ENCODE results near the gene FAM151A.

FAM151A gene

GRCh38 chr1:54581621-54582035 lies 41.7 kb downstream of the FAM151A start:
- Histone ChIP-seq H2BK15ac (ENCODE audit: low read length) (peak overlapping the region; percentile 95), H2BK120ac (ENCODE audit: low read depth, low read length) (peak overlapping the region; percentile 56), H3K4me2 (ENCODE audit: insufficient read depth, low read length, poor library complexity, severe bottlenecking) (no peak overlapping the region), H3K4ac (ENCODE audit: low read length) (peak overlapping the region; percentile 68), H3K14ac (ENCODE audit: low read length) (peak overlapping the region; percentile 17), H3K23ac (ENCODE audit: low read depth, low read length, poor library complexity) (peak overlapping the region; percentile 40), H3K18ac (ENCODE audit: low read length) (peak overlapping the region; percentile 88), H3K4me3 (ENCODE audit: low read length in 2 of 2) (no peak overlapping the region), H2AFZ (ENCODE audit: low read length) (peak overlapping the region; percentile 36), H2AK5ac (ENCODE audit: low read depth, low read length) (peak overlapping the region; percentile 77), H3K4me1 (ENCODE audit: control insufficient read depth in 2 of 2, insufficient read depth in 1 of 2, low read depth in 1 of 2, low read length in 2 of 2) (peaks cover 11 to 31% of the 10 kb centered on the region in 2 donors), H3K27me3 (ENCODE audit: control insufficient read depth in 3 of 3, insufficient read depth in 3 of 3, low read depth in 1 of 3, low read length in 3 of 3) (no peaks in the 10 kb centered on the region), H3K9me3 (replicated peaks in 1 of 2; ENCODE audit: control insufficient read depth in 2 of 2, insufficient read depth in 1 of 2, low read depth in 1 of 2, low read length in 2 of 2) (peaks cover 0 to 2% of the 10 kb centered on the region in 2 donors), H4K91ac (ENCODE audit: low read depth, low read length, poor library complexity) (peak overlapping the region; percentile 70), H3K36me3 (replicated peaks in 1 of 2; ENCODE audit: control insufficient read depth in 2 of 2, insufficient read depth in 2 of 2, low read length in 2 of 2) (no peaks in the 10 kb centered on the region), H3K9ac (ENCODE audit: low read depth, low read length, poor library complexity) (no peak overlapping the region), H4K8ac (ENCODE audit: low read depth, low read length) (no peak overlapping the region), H3K79me1 (ENCODE audit: low read depth, low read length) (no peaks in the 10 kb centered on the region), H2BK5ac (ENCODE audit: low read length) (peak overlapping the region; percentile 18), H2BK12ac (ENCODE audit: low read length) (peak overlapping the region; percentile 92), H3K27ac (replicated peaks; ENCODE audit: low read length) (no peak overlapping the region)
- WGBS, 2 donors (ENCODE audit: extremely low coverage in 2 of 2, insufficient read length in 2 of 2, insufficient replicate concordance in 1 of 2) = no CpG with 5 or more reads among the region's 5 CpGs
- DNase-seq (ENCODE audit: low spot score) = no peak

DNA sequence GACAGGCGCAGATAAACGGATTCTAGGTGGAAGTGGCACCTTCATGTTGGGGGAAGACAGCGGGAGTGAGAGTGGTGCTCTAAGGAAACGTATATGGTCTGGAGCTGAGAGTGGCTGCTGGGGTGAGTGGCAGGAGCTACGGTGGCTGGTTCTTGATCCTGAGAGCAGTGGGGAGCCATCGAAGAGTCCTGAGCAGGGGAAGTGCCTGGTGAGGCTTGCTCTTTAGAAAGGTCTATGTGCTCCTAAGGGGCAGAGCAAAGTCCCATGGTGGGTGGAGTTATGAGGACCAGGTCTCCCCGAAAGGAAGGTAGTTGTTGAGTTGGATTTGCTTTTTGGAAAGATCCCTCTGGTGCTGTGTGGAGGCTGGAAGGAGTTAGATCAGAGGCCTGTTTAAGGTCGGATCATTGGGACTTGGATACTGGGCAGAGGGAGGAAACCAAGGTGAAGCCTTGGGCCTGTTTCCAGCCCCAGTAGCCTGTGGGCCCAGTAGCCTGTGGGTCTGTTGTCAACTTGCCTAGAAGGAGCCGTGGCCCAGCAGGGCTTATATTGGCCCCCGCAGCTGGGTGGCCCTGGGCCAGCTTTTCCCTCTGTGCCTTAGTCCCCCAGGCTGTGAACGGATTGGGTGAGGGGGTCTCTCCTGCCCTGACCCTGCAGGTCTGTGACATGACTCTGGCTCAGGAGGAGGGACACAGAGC lies 42.3 kb downstream of the FAM151A start:
- no peak overlapping the region for H3K4me3 ChIP-seq (ENCODE audit: low read length in 2 of 2)
- H3K27me3 ChIP-seq (ENCODE audit: control insufficient read depth in 3 of 3, insufficient read depth in 3 of 3, low read depth in 1 of 3, low read length in 3 of 3) = no peaks in the 10 kb centered on the region
- H3K18ac ChIP-seq (ENCODE audit: low read length) = peak overlapping the region; percentile 88
- H3K4me1 ChIP-seq (ENCODE audit: control insufficient read depth in 2 of 2, insufficient read depth in 1 of 2, low read depth in 1 of 2, low read length in 2 of 2) = peaks cover 11 to 31% of the 10 kb centered on the region in 2 donors
- H2AK5ac ChIP-seq (ENCODE audit: low read depth, low read length) = peak overlapping the region; percentile 77
- WGBS, 2 donors (ENCODE audit: extremely low coverage in 2 of 2, insufficient read length in 2 of 2, insufficient replicate concordance in 1 of 2) = no CpG with 5 or more reads among the region's 11 CpGs
- H3K14ac ChIP-seq (ENCODE audit: low read length) = no peak overlapping the region
- no peak overlapping the region for H3K9ac ChIP-seq (ENCODE audit: low read depth, low read length, poor library complexity)
- H2BK120ac ChIP-seq (ENCODE audit: low read depth, low read length) = peak overlapping the region; percentile 56
- H4K91ac ChIP-seq (ENCODE audit: low read depth, low read length, poor library complexity) = peak overlapping the region; percentile 70
- H2BK5ac ChIP-seq (ENCODE audit: low read length) = peak overlapping the region; percentile 43
- H3K4ac ChIP-seq (ENCODE audit: low read length) = no peak overlapping the region
- no peak overlapping the region for H3K4me2 ChIP-seq (ENCODE audit: insufficient read depth, low read length, poor library complexity, severe bottlenecking)
- peaks cover 0 to 2% of the 10 kb centered on the region in 2 donors for H3K9me3 ChIP-seq (replicated peaks in 1 of 2; ENCODE audit: control insufficient read depth in 2 of 2, insufficient read depth in 1 of 2, low read depth in 1 of 2, low read length in 2 of 2)
- H3K23ac ChIP-seq (ENCODE audit: low read depth, low read length, poor library complexity) = no peak overlapping the region
- no peaks in the 10 kb centered on the region for H3K36me3 ChIP-seq (replicated peaks in 1 of 2; ENCODE audit: control insufficient read depth in 2 of 2, insufficient read depth in 2 of 2, low read length in 2 of 2)
- H2AFZ ChIP-seq (ENCODE audit: low read length) = peak overlapping the region; percentile 36
- H4K8ac ChIP-seq (ENCODE audit: low read depth, low read length) = no peak overlapping the region
- peak overlapping the region; percentile 92 for H2BK12ac ChIP-seq (ENCODE audit: low read length)
- peak overlapping the region; percentile 95 for H2BK15ac ChIP-seq (ENCODE audit: low read length)
- DNase-seq (ENCODE audit: low spot score) = no peak
- H3K79me1 ChIP-seq (ENCODE audit: low read depth, low read length) = no peaks in the 10 kb centered on the region
- H3K27ac ChIP-seq (replicated peaks; ENCODE audit: low read length) = no peak overlapping the region

- peak; percentile 18 for DNase-seq (ENCODE audit: low spot score)
- H2AFZ ChIP-seq (ENCODE audit: low read length) = no peak overlapping the region
- no peak overlapping the region for H3K14ac ChIP-seq (ENCODE audit: low read length)
- H3K9ac ChIP-seq (ENCODE audit: low read depth, low read length, poor library complexity) = no peak overlapping the region
- H3K18ac ChIP-seq (ENCODE audit: low read length) = peak overlapping the region; percentile 68
- H2BK5ac ChIP-seq (ENCODE audit: low read length) = no peak overlapping the region
- H2BK12ac ChIP-seq (ENCODE audit: low read length) = peak overlapping the region; percentile 34
- H3K9me3 ChIP-seq (replicated peaks in 1 of 2; ENCODE audit: control insufficient read depth in 2 of 2, insufficient read depth in 1 of 2, low read depth in 1 of 2, low read length in 2 of 2) = peaks cover 0 to 2% of the 10 kb centered on the region in 2 donors
- H3K27me3 ChIP-seq (ENCODE audit: control insufficient read depth in 3 of 3, insufficient read depth in 3 of 3, low read depth in 1 of 3, low read length in 3 of 3) = no peaks in the 10 kb centered on the region
- no peak overlapping the region for H2BK15ac ChIP-seq (ENCODE audit: low read length)
- no peak overlapping the region for H4K8ac ChIP-seq (ENCODE audit: low read depth, low read length)
- H2BK120ac ChIP-seq (ENCODE audit: low read depth, low read length) = no peak overlapping the region
- peak overlapping the region; percentile 60 for H3K27ac ChIP-seq (replicated peaks; ENCODE audit: low read length)
- H3K4ac ChIP-seq (ENCODE audit: low read length) = no peak overlapping the region
- H3K36me3 ChIP-seq (replicated peaks in 1 of 2; ENCODE audit: control insufficient read depth in 2 of 2, insufficient read depth in 2 of 2, low read length in 2 of 2) = no peaks in the 10 kb centered on the region
- H3K4me3 ChIP-seq (ENCODE audit: low read length in 2 of 2) = no peak overlapping the region
- no peak overlapping the region for H3K23ac ChIP-seq (ENCODE audit: low read depth, low read length, poor library complexity)
- H2AK5ac ChIP-seq (ENCODE audit: low read depth, low read length) = peak overlapping the region; percentile 21
- no CpG with 5 or more reads among the region's 4 CpGs for WGBS, 2 donors (ENCODE audit: extremely low coverage in 2 of 2, insufficient read length in 2 of 2, insufficient replicate concordance in 1 of 2)
- no peak overlapping the region for H3K4me2 ChIP-seq (ENCODE audit: insufficient read depth, low read length, poor library complexity, severe bottlenecking)
- no peak overlapping the region for H4K91ac ChIP-seq (ENCODE audit: low read depth, low read length, poor library complexity)
- peaks cover 11 to 37% of the 10 kb centered on the region in 2 donors for H3K4me1 ChIP-seq (ENCODE audit: control insufficient read depth in 2 of 2, insufficient read depth in 1 of 2, low read depth in 1 of 2, low read length in 2 of 2)
- H3K79me1 ChIP-seq (ENCODE audit: low read depth, low read length) = no peaks in the 10 kb centered on the region
These were observed 44.0 kb downstream of the FAM151A start for GRCh38 chr1:54579337-54579781.

DNA sequence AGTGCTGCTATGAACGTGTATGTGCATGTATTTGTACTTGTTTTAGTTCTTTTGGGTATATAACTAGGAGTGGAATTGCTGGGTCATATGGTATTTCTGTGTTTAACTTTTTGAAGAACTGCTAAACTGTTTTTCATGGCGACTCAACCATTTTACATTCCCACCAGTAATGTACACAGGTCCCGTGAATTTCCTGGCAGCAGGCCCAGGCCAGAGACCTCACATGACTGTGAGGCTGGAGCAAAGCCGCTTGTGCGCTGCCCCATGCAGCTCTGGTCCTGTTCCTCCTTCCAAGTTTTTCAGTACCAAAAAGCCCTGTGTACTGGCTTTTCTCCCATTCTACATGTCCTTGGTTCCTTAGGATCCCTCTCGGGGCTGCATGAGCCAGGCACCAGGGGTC lies 45.7 kb downstream of the FAM151A start:
- Histone ChIP-seq H3K27me3 (ENCODE audit: control insufficient read depth in 3 of 3, insufficient read depth in 3 of 3, low read depth in 1 of 3, low read length in 3 of 3) (no peaks in the 10 kb centered on the region), H2AK5ac (ENCODE audit: low read depth, low read length) (no peak overlapping the region), H3K23ac (ENCODE audit: low read depth, low read length, poor library complexity) (no peak overlapping the region), H2AFZ (ENCODE audit: low read length) (no peak overlapping the region), H3K9ac (ENCODE audit: low read depth, low read length, poor library complexity) (no peak overlapping the region), H2BK12ac (ENCODE audit: low read length) (no peak overlapping the region), H3K79me1 (ENCODE audit: low read depth, low read length) (no peaks in the 10 kb centered on the region), H4K91ac (ENCODE audit: low read depth, low read length, poor library complexity) (no peak overlapping the region), H3K4me3 (ENCODE audit: low read length in 2 of 2) (no peak overlapping the region), H3K14ac (ENCODE audit: low read length) (no peak overlapping the region), H3K27ac (replicated peaks; ENCODE audit: low read length) (no peak overlapping the region), H3K36me3 (replicated peaks in 1 of 2; ENCODE audit: control insufficient read depth in 2 of 2, insufficient read depth in 2 of 2, low read length in 2 of 2) (no peaks in the 10 kb centered on the region), H3K9me3 (replicated peaks in 1 of 2; ENCODE audit: control insufficient read depth in 2 of 2, insufficient read depth in 1 of 2, low read depth in 1 of 2, low read length in 2 of 2) (peaks cover 0 to 2% of the 10 kb centered on the region in 2 donors), H2BK5ac (ENCODE audit: low read length) (no peak overlapping the region), H2BK15ac (ENCODE audit: low read length) (no peak overlapping the region), H3K4me2 (ENCODE audit: insufficient read depth, low read length, poor library complexity, severe bottlenecking) (no peak overlapping the region), H2BK120ac (ENCODE audit: low read depth, low read length) (no peak overlapping the region), H3K4me1 (ENCODE audit: control insufficient read depth in 2 of 2, insufficient read depth in 1 of 2, low read depth in 1 of 2, low read length in 2 of 2) (peaks cover 6 to 28% of the 10 kb centered on the region in 2 donors), H4K8ac (ENCODE audit: low read depth, low read length) (no peak overlapping the region), H3K18ac (ENCODE audit: low read length) (no peak overlapping the region), H3K4ac (ENCODE audit: low read length) (no peak overlapping the region)
- DNase-seq (ENCODE audit: low spot score) = no peak
- WGBS, 2 donors (ENCODE audit: extremely low coverage in 2 of 2, insufficient read length in 2 of 2, insufficient replicate concordance in 1 of 2) = no CpG with 5 or more reads among the region's 6 CpGs
